Measurements from ENCODE around the gene DOC2B.

DNA sequence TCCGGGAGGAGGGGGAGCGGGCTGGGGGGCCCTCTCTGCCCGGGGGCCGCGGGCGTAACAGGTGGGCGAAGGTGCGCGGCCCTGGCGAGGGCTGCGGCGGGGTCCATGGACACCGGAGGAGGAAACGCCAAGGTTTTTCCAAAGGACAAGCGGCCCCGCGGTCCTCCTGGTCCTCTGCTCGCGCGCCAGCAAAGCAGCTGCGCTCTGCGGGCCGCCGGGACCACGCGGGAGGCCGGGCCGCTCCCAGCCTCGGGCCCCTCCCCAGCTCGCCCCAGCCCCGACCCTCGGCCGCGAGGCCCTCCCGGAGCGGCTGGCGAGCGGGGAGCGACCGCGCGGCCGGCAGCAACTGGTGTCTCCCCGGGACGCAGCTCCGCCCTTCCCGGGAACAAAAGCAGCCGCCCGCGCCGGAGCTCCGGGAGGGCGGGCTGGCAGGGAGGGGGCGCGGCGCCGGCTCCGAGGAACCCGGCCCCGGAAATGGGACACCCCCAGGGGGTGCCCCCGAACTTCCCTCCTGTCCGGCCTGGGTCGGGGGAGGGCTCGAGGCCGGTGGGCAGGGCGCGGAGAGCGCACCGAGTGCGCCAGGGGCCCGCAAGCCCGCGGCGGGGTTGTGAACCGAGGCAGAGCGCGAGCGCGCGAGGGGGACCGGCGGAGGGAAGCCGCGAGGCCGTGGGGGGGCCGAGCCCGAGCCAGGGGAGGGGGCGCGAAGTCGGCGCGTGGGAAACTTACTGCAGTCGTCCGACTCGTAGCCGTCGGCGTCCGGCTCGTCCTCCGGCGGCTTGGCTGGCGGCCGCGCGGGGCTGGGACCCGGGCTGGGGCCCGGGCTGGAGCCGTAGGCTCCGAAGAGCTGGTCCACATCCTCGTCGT, 837 bp downstream of the DOC2B start:
- TF ChIP-seq POLR2A (IDR thresholded peaks at IDR 0.05), result no peak
- TF ChIP-seq, protein P1, sequence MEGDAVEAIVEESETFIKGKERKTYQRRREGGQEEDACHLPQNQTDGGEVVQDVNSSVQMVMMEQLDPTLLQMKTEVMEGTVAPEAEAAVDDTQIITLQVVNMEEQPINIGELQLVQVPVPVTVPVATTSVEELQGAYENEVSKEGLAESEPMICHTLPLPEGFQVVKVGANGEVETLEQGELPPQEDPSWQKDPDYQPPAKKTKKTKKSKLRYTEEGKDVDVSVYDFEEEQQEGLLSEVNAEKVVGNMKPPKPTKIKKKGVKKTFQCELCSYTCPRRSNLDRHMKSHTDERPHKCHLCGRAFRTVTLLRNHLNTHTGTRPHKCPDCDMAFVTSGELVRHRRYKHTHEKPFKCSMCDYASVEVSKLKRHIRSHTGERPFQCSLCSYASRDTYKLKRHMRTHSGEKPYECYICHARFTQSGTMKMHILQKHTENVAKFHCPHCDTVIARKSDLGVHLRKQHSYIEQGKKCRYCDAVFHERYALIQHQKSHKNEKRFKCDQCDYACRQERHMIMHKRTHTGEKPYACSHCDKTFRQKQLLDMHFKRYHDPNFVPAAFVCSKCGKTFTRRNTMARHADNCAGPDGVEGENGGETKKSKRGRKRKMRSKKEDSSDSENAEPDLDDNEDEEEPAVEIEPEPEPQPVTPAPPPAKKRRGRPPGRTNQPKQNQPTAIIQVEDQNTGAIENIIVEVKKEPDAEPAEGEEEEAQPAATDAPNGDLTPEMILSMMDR (IDR thresholded peaks at IDR 0.05), result no peak

Data from right lobe of liver (tissue), 4 donors.